ENCODE measurements around the gene COL13A1. TPM values are rescaled to one million over a fixed set of nuclear protein-coding genes. Genes with fewer than 3 reads are reported as not detected.

Gene COL13A1
- total RNA-seq, 1 experiment from 2014 or later = 3.6 TPM

GRCh38 chr10:69965919-69966662 is 164.4 kb downstream of the COL13A1 start:
- Histone ChIP-seq H2BK120ac (ENCODE audit: low read depth, low read length, poor library complexity, severe bottlenecking) (no peak overlapping the region), H3K79me2 (ENCODE audit: insufficient read depth, low read length) (no peaks in the 10 kb centered on the region), H3K56ac (ENCODE audit: insufficient read length, low read depth, low read length) (no peak overlapping the region), H4K5ac (ENCODE audit: insufficient read length, low read depth, low read length) (no peak overlapping the region), H3K14ac (ENCODE audit: insufficient read depth, low read length) (no peak overlapping the region), H3K9ac (ENCODE audit: extremely low read depth, insufficient read length, low read length) (no peak overlapping the region), H3K27ac (ENCODE audit: insufficient read length, low read depth, low read length) (no peak overlapping the region), H2BK12ac (ENCODE audit: insufficient read length, low read depth, low read length) (no peak overlapping the region), H3K4me2 (ENCODE audit: insufficient read depth, insufficient read length, low read length) (no peak overlapping the region), H2BK20ac (ENCODE audit: low read depth, low read length, poor library complexity, severe bottlenecking) (no peak overlapping the region), H2BK5ac (ENCODE audit: insufficient read length, low read length) (no peak overlapping the region), H4K91ac (ENCODE audit: insufficient read length, low read depth, low read length) (no peak overlapping the region), H3T11ph (ENCODE audit: low read length) (no peak overlapping the region), H3K23me2 (ENCODE audit: insufficient read length, low read depth, low read length, poor library complexity, severe bottlenecking) (no peaks in the 10 kb centered on the region), H4K20me1 (ENCODE audit: control insufficient read depth, insufficient read depth, insufficient read length) (no peaks in the 10 kb centered on the region), H2BK15ac (ENCODE audit: low read depth, low read length) (no peak overlapping the region), H3K23ac (ENCODE audit: insufficient read length, low read depth, low read length) (no peak overlapping the region), H3K79me1 (ENCODE audit: insufficient read depth, low read depth, low read length, poor library complexity, severe bottlenecking) (no peaks in the 10 kb centered on the region), H3K9me3 (ENCODE audit: control insufficient read depth, low read depth, low read length) (no peaks in the 10 kb centered on the region), H3K27me3 (ENCODE audit: insufficient read depth, low read length) (no peaks in the 10 kb centered on the region), H2AK5ac (ENCODE audit: insufficient read length, low read length) (no peak overlapping the region), H3K4ac (ENCODE audit: low read depth, low read length) (no peak overlapping the region), H3K4me1 (ENCODE audit: insufficient read depth, low read length) (peaks cover 3% of the 10 kb centered on the region; the same call in 1 of the 2 replicates), H3K18ac (ENCODE audit: insufficient read length, low read depth, low read length) (no peak overlapping the region), H4K8ac (replicated peaks; ENCODE audit: insufficient read length, low read depth, low read length) (no peak overlapping the region), H2AFZ (ENCODE audit: low read length) (no peak overlapping the region)
- Mint-ChIP-seq H3K4me3 (no peak overlapping the region), H3K9me3 (no peaks in the 10 kb centered on the region), H3K4me1 (peaks cover 8 to 12% of the 10 kb centered on the region in 2 experiments), H3K27me3 (ENCODE audit: low read depth) (peaks cover 37% of the 10 kb centered on the region), H3K36me3 (ENCODE audit: insufficient read depth in 1 of 3, low read depth in 3 of 3) (no peaks in the 10 kb centered on the region), H3K27ac (no peak overlapping the region)
- WGBS (ENCODE audit: extremely low coverage, insufficient read length, low lambda C conversion rate) = no CpG with 5 or more reads among the region's 14 CpGs
- no peak for TF ChIP-seq CTCF (conservative IDR thresholded peaks at IDR 0.05)
- DNase-seq = no peak

All from H9 (cell line).